Fibroblast of lung (primary cell): ENCODE measurements around the gene SMNDC1. TPM values are rescaled to one million over a fixed set of nuclear protein-coding genes. Genes with fewer than 3 reads are reported as not detected.

ENCODE experiments used
- DNase-seq, 2 donors: peaks; one replicate each; pipeline versions ENCODE4 v3.0.0 to v3.0.0-alpha.2; 2010; ENCODE audit warnings: low read depth in 2 of 2
- H2AFZ ChIP-seq: 2 replicates; pipeline ENCODE4 v1.5.1; 2012; ENCODE audit warnings: low read length, control low read depth, inconsistent platforms
- H3K27ac ChIP-seq: 2 replicates; pipeline ENCODE4 v1.5.1; 2011; ENCODE audit warnings: low read length, control low read depth; ENCODE audit not compliant: insufficient read depth
- H3K27me3 ChIP-seq: 2 replicates; pipeline ENCODE4 v1.5.1; 2011; ENCODE audit warnings: mild to moderate bottlenecking, low read length; ENCODE audit not compliant: control insufficient read depth, insufficient read depth
- H3K36me3 ChIP-seq: 2 replicates; pipeline ENCODE4 v1.5.1; 2011; ENCODE audit warnings: low read length; ENCODE audit not compliant: control insufficient read depth, insufficient read depth
- H3K4me1 ChIP-seq: 2 replicates; pipeline ENCODE4 v1.5.1; 2011; ENCODE audit warnings: low read length; ENCODE audit not compliant: control insufficient read depth, insufficient read depth; ENCODE audit errors: extremely low read depth
- H3K4me2 ChIP-seq: 2 replicates; pipeline ENCODE4 v1.5.1; 2011; ENCODE audit warnings: low read length, control low read depth; ENCODE audit not compliant: insufficient read depth; ENCODE audit errors: extremely low read depth
- H3K4me3 ChIP-seq, 4 experiments: fragments of 200-600 bp in 1 of 4; sonication (generic) in 1 of 4; replicated peaks in 1 of 4; 2 replicates each; pipeline ENCODE4 v1.5.1; 2011 to 2016; ENCODE audit warnings: low read length in 4 of 4, low read depth in 3 of 4, mild to moderate bottlenecking in 3 of 4, control low read depth in 2 of 4, inconsistent platforms in 1 of 4, mixed read lengths in 1 of 4; ENCODE audit not compliant: insufficient read depth in 1 of 4; ENCODE audit errors: control extremely low read depth in 1 of 4
- H3K79me2 ChIP-seq: 2 replicates; pipeline ENCODE4 v1.5.1; 2012; ENCODE audit warnings: mild to moderate bottlenecking, low read length, inconsistent platforms; ENCODE audit not compliant: control insufficient read depth, insufficient read depth
- H3K9ac ChIP-seq: 2 replicates; pipeline ENCODE4 v1.5.1; 2011; ENCODE audit warnings: mild to moderate bottlenecking, low read length, control low read depth; ENCODE audit not compliant: insufficient read depth
- H3K9me3 ChIP-seq: 2 replicates; pipeline ENCODE4 v1.5.1; 2012; ENCODE audit warnings: low read depth, low read length; ENCODE audit not compliant: control insufficient read depth, insufficient read depth
- H4K20me1 ChIP-seq: 2 replicates; pipeline ENCODE4 v1.5.1; 2011; ENCODE audit warnings: low read length; ENCODE audit not compliant: control insufficient read depth, insufficient read depth; ENCODE audit errors: extremely low read depth
- EZH2 ChIP-seq: IDR thresholded peaks from 2 replicates; pipeline ENCODE4 v1.5.1; 2012; ENCODE audit warnings: low read length, control low read depth, mild to moderate bottlenecking; ENCODE audit errors: missing control alignments
- polyA plus RNA-seq, 2 donors: library from polyadenylated mRNA; depleted of rRNA in 1 of 2; stranded (reverse) in 1 of 2; unstranded in 1 of 2; fragments of >200 nt; gene quantifications; 2 replicates each; pipeline ENCODE4 v1.2.1, GENCODE V29; 2011 to 2012; ENCODE audit warnings: missing spikeins in 1 of 2
- total RNA-seq: library from RNA; depleted of rRNA; stranded (reverse); fragments of >200 nt; gene quantifications from 2 replicates; pipeline ENCODE4 v1.2.1, GENCODE V29; 2014
- TF ChIP-seq, protein P1 (sequence below), 2 donors: IDR thresholded peaks in 1 of 2; conservative IDR thresholded peaks in 1 of 2; 1 replicate in 1 of 2; 2 replicates in 1 of 2; pipeline ENCODE4 v1.5.1; 2011 to 2012; ENCODE audit warnings: low read length in 2 of 2, control low read depth in 1 of 2, inconsistent platforms in 1 of 2, low read depth in 1 of 2, mild to moderate bottlenecking in 1 of 2

SMNDC1 gene
- total and polyA plus RNA-seq, 2 donors (not counting 1 experiment from before 2014, with no cell fraction given), result 8.9 to 19.4 TPM

- H3K36me3 ChIP-seq, result no peaks in the 10 kb centered on the region
- no peaks in the 10 kb centered on the region for H3K27me3 ChIP-seq
- TF ChIP-seq, protein P1, sequence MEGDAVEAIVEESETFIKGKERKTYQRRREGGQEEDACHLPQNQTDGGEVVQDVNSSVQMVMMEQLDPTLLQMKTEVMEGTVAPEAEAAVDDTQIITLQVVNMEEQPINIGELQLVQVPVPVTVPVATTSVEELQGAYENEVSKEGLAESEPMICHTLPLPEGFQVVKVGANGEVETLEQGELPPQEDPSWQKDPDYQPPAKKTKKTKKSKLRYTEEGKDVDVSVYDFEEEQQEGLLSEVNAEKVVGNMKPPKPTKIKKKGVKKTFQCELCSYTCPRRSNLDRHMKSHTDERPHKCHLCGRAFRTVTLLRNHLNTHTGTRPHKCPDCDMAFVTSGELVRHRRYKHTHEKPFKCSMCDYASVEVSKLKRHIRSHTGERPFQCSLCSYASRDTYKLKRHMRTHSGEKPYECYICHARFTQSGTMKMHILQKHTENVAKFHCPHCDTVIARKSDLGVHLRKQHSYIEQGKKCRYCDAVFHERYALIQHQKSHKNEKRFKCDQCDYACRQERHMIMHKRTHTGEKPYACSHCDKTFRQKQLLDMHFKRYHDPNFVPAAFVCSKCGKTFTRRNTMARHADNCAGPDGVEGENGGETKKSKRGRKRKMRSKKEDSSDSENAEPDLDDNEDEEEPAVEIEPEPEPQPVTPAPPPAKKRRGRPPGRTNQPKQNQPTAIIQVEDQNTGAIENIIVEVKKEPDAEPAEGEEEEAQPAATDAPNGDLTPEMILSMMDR (conservative IDR thresholded peaks at IDR 0.05 in 1 of 2, IDR thresholded peaks at IDR 0.05 in 1 of 2; ENCODE audit: low read depth in 1 of 2, low read length in 2 of 2), result no peak
- no peak for TF ChIP-seq EZH2
- H2AFZ ChIP-seq, result peak overlapping the region; percentile 67
- no peak for DNase-seq
- H4K20me1 ChIP-seq, result no peaks in the 10 kb centered on the region
- no peak overlapping the region for H3K27ac ChIP-seq
- H3K9ac ChIP-seq, result no peak overlapping the region
- no peaks in the 10 kb centered on the region for H3K79me2 ChIP-seq
- no peak overlapping the region for H3K4me2 ChIP-seq
- no peaks in the 10 kb centered on the region for H3K4me1 ChIP-seq
- no peaks in the 10 kb centered on the region for H3K9me3 ChIP-seq
- no peak overlapping the region for H3K4me3 ChIP-seq
Measured at GRCh38 chr10:110268971-110269370, 35.7 kb downstream of the SMNDC1 start.

- Histone ChIP-seq H3K36me3 (no peaks in the 10 kb centered on the region), H3K27me3 (no peaks in the 10 kb centered on the region), H2AFZ (no peak overlapping the region), H3K4me3 (no peak overlapping the region), H4K20me1 (no peaks in the 10 kb centered on the region), H3K4me1 (no peaks in the 10 kb centered on the region), H3K9ac (no peak overlapping the region), H3K4me2 (no peak overlapping the region), H3K9me3 (no peaks in the 10 kb centered on the region), H3K79me2 (no peaks in the 10 kb centered on the region), H3K27ac (no peak overlapping the region)
- no peak for TF ChIP-seq EZH2
- TF ChIP-seq, protein P1 (conservative IDR thresholded peaks at IDR 0.05 in 1 of 2, IDR thresholded peaks at IDR 0.05 in 1 of 2; ENCODE audit: low read depth in 1 of 2, low read length in 2 of 2), result no peak
- no peak for DNase-seq
Measured at GRCh38 chr10:110268442-110268841, 36.3 kb downstream of the SMNDC1 start.

DNA sequence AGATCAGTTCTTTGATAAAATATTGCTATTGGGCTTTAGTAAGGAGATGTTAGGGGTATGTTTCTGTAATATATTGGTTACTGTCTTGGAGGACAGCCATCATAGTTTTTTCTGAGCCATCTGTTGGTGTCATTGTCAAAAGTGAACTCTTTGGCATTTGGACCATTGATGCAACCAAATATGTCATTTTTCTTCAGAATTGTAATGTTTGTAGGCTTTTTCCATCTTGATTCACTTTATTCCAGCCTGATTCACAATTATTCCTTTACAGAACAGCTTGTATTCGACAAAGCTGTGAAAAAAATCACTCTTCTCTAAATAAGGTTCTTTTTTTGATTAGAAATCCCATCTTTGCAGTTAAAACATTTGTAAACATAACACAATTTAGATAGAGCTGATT lies 37.4 kb downstream of the SMNDC1 start:
- no peaks in the 10 kb centered on the region for H3K9me3 ChIP-seq
- no peak for DNase-seq
- no peaks in the 10 kb centered on the region for H3K36me3 ChIP-seq
- H2AFZ ChIP-seq, result no peak overlapping the region
- TF ChIP-seq, protein P1 (conservative IDR thresholded peaks at IDR 0.05 in 1 of 2, IDR thresholded peaks at IDR 0.05 in 1 of 2; ENCODE audit: low read depth in 1 of 2, low read length in 2 of 2), result no peak
- TF ChIP-seq EZH2, result no peak
- H3K4me3 ChIP-seq, result no peak overlapping the region
- no peak overlapping the region for H3K27ac ChIP-seq
- H3K4me1 ChIP-seq, result no peaks in the 10 kb centered on the region
- H3K79me2 ChIP-seq, result no peaks in the 10 kb centered on the region
- no peaks in the 10 kb centered on the region for H4K20me1 ChIP-seq
- H3K9ac ChIP-seq, result no peak overlapping the region
- H3K27me3 ChIP-seq, result no peaks in the 10 kb centered on the region
- no peak overlapping the region for H3K4me2 ChIP-seq
